HG03575 (cell line): ENCODE results near the gene CAMK2D.

Experiments used
- ATAC-seq: cut with Tn5 transposase; IDR thresholded peaks from one replicate; pipeline ENCODE4 v1.9.1; 2021; ENCODE audit not compliant: unreplicated experiment, insufficient number of reproducible peaks, low FRiP score; ENCODE audit errors: extremely low read depth

The CAMK2D gene

GRCh38 chr4:113472864-113473263, 288.7 kb downstream of the CAMK2D start:
- no peak for ATAC-seq

DNA sequence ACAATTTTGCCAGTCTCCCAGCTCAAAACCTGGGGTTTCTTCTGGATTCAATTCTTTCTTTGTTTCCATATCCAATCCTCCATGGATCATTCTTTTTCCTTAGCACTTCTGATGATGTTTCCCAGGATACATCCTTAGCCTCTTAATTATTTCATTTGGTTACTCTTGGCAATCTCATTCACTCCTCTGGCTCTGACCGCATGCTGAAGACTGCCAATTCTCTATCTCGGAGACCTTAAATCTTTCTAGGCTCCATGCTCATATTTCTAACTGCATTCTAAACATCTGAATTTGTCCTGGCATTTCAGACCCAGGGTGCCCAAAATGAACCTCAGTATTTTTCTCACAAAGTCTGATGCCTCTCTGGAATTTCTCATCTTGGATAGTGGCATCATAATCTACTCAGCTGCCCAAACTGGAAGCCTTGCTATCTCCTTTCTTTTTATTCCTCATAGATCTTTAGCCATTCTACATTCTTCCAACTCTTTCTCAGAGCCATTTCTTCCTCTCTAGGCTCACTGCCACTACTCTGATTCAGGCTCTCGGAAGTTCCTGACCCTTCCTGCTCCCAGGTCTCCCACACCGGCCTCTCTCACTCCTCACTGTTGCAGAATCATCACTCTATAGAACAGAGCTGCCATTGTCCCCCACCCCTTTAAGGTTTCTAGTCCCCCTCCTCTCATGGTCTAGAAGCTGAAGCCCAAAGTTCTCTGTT, 290.2 kb downstream of the CAMK2D start:
- no peak for ATAC-seq

DNA sequence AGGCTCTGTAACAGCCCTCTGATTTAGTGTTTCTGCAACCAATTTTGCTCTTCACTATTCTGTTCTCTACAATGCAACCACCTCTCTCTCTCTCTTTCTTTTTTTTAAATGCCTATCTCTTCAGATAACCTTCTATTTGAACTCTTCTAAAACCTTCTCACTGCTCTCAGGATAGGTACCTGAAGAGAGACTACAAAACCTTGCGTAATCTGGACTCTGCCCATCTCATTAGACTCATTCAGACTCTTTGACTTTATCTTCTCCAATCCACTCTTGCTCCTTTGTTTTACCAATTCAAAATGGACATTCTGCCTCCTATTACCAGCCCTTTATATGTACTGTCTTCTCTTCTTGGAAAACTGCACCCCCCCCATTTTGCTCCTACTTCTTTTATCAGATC, 291.6 kb downstream of the CAMK2D start:
- no peak for ATAC-seq

DNA sequence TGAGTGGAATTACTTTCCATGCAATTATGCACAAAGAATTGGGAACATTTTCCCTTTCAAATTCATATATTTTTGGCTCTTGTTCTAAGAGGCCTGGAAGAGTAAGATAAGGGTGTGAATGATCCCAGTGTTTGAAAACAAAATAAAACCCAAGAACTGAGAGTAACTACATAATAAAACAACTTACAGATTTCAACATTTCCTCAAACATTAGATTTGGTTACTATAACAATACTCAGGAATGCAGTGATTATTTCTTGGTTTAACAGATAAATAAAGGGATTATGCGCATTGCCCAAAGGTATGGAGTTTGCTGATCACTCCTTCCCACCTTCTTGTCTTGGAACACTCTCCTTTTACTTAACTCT, 292.5 kb downstream of the CAMK2D start:
- no peak for ATAC-seq

- ATAC-seq, result no peak
These were observed 293.1 kb downstream of the CAMK2D start for GRCh38 chr4:113468165-113469022.

- no peak for ATAC-seq
These were observed 294.0 kb downstream of the CAMK2D start for GRCh38 chr4:113467581-113467980.

DNA sequence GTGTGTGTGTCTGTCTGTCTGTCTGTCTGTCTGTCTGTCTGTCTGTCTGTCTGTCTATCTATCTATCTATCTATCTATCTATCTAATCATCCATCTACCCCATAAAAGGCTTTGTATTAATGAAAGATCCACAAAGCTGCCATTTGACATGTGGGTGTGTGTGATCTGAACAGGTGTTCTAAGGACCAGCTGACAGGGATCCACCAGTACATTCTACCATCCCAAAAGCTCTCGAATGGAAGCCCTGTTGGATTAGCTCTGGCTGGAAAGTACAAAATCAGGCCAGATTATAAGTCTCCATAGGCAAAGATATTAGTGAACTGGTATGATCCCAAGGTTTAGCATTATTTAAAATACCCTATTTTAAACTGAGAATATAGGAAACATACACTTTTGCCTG, 299.3 kb downstream of the CAMK2D start:
- ATAC-seq, result no peak

DNA sequence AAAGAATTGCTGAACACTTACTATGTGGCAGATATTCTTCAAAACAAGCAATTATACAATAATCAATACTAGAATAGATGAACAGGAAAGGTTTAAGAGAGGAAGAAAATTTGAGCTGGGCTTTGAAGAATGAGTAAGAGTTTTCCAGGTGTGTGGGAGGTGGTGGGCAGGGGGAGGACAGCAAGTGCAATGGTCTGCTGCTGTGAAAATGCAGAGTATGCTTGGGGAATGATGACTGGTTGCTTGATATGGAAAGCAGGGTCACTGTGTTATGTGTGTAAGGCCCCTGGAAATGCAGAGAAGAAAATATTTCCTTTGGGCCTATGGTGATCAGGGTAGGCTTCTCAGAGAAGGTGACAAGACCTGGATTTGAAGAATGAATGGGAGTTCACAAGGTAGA, 300.3 kb downstream of the CAMK2D start:
- no peak for ATAC-seq

DNA sequence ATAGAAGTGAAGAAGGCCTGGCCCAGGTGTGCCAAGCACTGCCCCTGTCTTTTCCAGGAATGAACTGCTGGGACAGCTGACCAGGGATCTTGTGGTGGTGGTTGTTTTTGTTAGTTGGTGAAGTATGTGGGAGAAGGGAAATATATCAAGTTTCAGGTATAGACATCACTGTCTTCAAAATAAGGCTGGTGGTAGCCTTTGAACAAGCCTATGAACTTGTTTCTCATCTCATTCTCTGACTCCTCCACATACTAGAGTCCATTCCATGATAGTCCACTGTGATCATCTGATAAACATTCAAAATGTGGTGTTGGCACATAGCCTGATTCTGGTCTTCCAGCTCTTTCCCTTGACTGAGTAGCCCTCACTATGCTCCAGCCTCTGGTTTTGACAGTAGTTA, 303.7 kb downstream of the CAMK2D start:
- no peak for ATAC-seq

GRCh38 chr4:113457121-113457520, 304.4 kb downstream of the CAMK2D start:
- ATAC-seq, result no peak

DNA sequence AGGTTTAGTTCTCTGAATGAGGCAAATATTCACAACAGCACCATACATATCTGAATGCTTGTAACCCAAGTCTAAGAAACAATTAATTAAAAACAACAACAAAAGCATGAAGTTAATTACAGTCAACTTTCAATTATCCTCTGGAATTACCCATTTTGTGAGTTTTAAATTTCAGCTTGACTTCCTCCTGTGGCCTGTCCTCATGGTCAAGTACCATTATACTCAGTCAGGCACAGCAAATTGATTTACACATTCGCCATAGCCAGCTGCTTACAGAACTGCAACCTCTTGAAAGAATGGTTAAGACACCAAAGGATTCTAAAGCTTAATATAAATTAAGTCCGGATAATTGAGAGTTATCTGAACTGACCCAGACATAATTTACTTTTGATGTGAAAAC, 306.5 kb downstream of the CAMK2D start:
- no peak for ATAC-seq

GRCh38 chr4:113452868-113453620, 308.5 kb downstream of the CAMK2D start:
- ATAC-seq, result no peak

DNA sequence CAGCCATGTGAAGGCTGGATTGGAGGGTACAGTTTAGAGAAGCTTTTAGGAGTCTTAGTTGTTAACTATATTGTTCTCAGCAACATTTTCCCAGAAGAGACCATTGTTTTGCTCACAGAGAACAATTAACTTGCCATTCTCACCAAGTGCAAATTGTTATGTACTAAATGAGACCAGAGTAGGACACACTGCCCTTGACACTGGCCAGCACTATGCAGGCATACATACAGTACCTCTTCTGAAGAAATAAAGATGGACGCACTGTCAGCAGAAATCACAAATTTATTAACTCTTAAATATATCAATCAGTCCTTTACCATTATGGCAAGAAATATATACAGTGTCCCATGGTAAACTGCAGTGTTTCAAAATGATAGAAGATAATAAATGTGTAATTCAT, 309.4 kb downstream of the CAMK2D start:
- ATAC-seq, result no peak

- no peak for ATAC-seq
These were observed 311.1 kb downstream of the CAMK2D start for GRCh38 chr4:113450295-113451080.

- no peak for ATAC-seq
These were observed 312.0 kb downstream of the CAMK2D start for GRCh38 chr4:113449410-113449974.

- peak; percentile 54 for ATAC-seq
These were observed 313.8 kb downstream of the CAMK2D start for GRCh38 chr4:113447769-113448168.

- no peak for ATAC-seq
These were observed 314.5 kb downstream of the CAMK2D start for GRCh38 chr4:113447061-113447460.

- no peak for ATAC-seq
These were observed 315.5 kb downstream of the CAMK2D start for GRCh38 chr4:113446019-113446418.

- no peak for ATAC-seq
These were observed 316.3 kb downstream of the CAMK2D start for GRCh38 chr4:113445286-113445685.
